GM18870 (cell line): Measurements from ENCODE around the gene PLEKHJ1.
"Not testable (repeated sequence)": the region's sequence is repeated elsewhere in the genome, so short reads cannot be mapped to it uniquely, and the experiment has no call there.

Source experiments
- ATAC-seq: cut with Tn5 transposase; IDR thresholded peaks from one replicate; pipeline ENCODE4 v1.9.1; 2021; ENCODE audit warnings: moderate library complexity; ENCODE audit not compliant: unreplicated experiment

Gene PLEKHJ1

GRCh38 chr19:2201473-2202148 lies 34.5 kb downstream of the PLEKHJ1 start:
- ATAC-seq = no peak

GRCh38 chr19:2200624-2201294 lies 35.4 kb downstream of the PLEKHJ1 start:
- ATAC-seq = not testable (repeated sequence)

DNA sequence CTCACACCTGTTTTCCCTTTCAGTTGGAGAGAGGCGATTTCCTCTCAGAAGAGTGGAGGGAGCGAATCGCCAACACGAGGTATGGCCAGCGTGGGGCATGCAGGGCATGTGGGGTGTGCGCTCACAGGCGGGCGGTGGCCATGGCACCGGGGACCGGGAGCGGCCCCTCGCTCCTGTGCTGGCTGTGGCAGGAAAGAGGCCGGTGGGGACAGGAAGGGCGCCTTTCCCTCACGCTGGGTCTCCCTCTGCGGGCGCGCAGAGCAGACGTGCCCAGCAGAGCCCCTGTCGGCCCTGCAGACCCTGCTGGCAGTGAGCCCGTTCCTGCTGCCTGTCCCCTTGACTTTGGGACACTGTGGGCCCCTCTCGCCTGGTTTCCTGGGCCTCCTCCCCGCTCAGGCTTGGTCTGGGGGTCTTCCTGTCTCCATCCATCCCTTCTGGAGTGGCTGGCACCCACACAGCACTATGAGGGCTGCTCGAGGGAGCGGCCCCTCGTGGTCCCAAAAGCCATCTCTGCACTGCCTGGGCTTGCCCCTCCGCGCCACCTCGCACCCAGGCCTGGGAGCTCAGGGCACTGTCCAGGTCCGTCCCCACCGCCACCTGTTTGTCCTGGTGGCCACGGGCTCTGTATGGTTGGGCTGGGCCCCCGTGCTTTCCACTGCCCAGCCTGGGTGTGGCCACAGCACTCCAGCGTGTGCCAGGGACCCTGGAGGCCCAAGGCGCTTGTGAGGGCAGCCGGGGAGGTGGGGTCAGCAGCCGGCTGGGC lies 36.1 kb downstream of the PLEKHJ1 start:
- ATAC-seq = no peak

DNA sequence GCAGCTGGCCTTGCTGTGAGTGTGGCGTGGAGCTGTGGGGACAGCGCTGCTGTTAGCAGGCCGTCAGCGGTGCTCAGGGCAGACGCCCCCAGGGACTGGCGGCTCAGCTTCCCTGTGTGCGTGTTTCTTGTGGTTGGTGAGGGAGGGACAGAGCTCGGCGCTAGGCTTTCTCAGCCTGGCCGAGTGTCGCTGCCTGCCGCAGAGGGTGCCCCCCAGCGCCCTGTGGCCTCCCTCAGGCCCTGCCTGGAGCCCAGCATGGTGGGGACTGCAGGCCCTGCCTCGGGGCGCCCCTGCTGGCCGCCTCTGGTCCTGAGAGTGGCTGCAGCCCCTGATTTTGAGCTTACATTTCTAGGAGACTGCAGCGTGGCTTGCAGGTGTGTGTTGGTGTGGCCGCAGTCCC lies 36.9 kb downstream of the PLEKHJ1 start:
- ATAC-seq = no peak

- ATAC-seq = no peak
These were observed 37.8 kb downstream of the PLEKHJ1 start for GRCh38 chr19:2198317-2198716.

DNA sequence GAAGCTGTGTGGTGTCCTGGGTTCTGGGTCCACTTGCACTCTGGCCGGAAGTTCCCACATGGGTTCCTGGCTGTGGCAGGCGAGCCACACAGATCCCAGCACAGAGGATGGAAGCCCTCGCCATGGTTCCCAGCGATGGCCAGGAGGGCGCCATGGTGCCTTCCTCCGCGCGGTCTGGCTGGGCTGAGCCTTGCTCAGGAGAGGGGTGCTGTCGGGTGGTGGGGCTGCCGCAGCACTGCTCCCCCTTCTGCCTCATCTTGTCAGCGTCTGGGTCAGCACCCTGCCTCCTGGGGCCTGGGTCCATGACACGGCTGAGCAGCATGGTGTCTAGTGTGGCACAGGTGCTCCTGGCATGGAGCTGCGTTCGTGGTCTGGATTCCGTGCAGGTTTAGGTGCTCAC lies 38.9 kb downstream of the PLEKHJ1 start:
- no peak for ATAC-seq

- ATAC-seq = no peak
These were observed 40.2 kb downstream of the PLEKHJ1 start for GRCh38 chr19:2195914-2196313.

GRCh38 chr19:2195361-2195760 lies 40.8 kb downstream of the PLEKHJ1 start:
- ATAC-seq = no peak

GRCh38 chr19:2194513-2195078 lies 41.5 kb downstream of the PLEKHJ1 start:
- ATAC-seq = no peak

GRCh38 chr19:2193807-2194206 lies 42.3 kb downstream of the PLEKHJ1 start:
- no peak for ATAC-seq

- no peak for ATAC-seq
These were observed 43.3 kb downstream of the PLEKHJ1 start for GRCh38 chr19:2192862-2193261.

DNA sequence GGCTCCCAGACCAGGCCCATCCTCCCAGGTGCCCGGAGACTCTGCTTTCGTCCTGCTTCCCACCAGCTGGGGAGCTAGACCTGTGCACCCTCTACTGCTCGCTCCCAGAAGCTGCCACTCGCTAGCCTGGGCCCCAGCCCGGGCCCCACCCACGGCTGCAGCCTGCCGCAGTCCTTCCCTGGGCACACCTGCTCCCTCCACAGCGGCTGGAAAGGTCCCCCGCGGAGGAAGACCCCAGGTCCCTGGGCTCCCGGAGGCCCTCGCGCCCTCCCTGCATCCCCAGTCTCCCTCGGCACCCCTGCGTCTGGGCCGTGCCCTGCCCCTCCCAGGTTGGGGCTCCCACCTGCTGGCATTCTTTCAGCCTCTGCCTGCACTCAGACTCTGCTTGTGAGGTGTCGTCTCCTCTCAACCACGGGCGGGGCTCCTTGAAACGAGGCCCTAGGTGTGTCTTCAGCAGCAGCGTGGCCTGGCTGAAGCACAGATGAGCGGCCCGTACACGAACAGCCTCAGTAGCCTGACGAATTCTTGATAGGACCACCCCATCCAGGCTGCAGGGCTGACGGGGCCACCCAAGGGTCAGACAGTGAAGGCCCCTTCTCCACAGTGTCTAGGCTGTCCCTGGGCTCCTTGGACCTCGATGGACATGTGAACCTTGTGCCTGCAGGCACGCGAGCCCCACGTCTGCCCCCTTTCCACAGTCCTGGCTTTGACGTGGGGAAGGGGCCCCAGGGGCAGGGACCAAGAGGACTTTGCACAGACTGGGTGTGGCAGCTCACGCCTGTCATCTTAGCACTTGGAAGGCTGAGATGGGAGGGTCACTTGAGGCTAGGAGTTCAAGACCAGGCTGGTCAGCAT lies 44.4 kb downstream of the PLEKHJ1 start:
- ATAC-seq = no peak

GRCh38 chr19:2190848-2191455 lies 45.2 kb downstream of the PLEKHJ1 start:
- no peak for ATAC-seq

- no peak for ATAC-seq
These were observed 46.2 kb downstream of the PLEKHJ1 start for GRCh38 chr19:2189880-2190279.

DNA sequence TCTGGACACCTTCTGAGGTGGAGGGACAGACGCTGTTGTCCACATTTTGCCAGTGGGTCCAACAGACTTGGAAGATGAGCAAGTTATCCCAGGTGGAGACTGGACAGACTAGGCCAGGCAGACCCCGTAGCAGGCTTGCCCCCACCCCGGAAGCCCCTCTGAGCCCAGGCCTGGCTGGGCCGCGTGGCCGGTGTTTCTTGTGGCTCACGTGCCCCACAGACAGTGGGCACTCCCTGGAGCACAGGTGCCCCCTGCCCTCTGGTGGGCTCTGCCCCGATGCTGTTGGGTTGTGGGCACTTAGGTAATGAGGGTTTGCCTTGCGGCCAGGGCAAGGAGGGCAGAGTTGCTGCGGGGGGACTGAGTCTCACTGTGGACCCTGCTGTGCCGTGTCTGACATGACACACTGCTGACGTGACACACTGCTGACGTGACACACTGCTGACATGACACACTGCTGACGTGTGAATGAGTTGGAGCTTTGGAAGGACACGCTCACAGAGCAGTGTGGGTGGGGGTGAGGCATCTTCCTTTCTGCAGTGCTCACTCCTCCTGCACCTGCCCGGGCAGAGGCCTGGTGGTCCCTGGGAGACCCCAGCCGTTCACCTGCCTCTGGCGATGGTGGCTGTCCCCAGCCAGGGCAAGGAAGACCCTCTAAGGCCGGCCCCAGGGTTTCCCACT lies 47.3 kb downstream of the PLEKHJ1 start:
- no peak for ATAC-seq

DNA sequence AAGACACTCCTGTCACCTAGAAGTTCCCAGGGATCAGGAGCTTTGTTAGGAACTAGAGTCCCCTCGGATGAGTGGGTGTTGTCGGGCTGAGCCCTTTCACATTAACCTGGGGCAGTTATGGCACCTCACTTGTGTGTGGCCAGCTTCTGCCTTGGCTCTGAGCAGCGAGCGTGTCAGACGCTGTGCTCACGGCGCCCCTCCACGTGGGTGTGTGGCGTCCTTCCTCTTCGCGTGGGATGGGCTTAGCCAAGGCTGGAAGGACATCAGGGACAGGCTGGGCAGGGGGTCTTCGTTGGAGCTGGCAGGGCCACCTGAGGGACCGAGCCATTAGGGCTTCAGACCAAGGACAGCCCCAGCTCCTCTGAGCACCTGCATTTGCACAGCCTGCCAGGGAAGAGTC lies 49.0 kb downstream of the PLEKHJ1 start:
- ATAC-seq = no peak

GRCh38 chr19:2186071-2186846 lies 49.9 kb downstream of the PLEKHJ1 start:
- no peak for ATAC-seq

- no peak for ATAC-seq
These were observed 50.4 kb downstream of the PLEKHJ1 start for GRCh38 chr19:2185734-2186070.

DNA sequence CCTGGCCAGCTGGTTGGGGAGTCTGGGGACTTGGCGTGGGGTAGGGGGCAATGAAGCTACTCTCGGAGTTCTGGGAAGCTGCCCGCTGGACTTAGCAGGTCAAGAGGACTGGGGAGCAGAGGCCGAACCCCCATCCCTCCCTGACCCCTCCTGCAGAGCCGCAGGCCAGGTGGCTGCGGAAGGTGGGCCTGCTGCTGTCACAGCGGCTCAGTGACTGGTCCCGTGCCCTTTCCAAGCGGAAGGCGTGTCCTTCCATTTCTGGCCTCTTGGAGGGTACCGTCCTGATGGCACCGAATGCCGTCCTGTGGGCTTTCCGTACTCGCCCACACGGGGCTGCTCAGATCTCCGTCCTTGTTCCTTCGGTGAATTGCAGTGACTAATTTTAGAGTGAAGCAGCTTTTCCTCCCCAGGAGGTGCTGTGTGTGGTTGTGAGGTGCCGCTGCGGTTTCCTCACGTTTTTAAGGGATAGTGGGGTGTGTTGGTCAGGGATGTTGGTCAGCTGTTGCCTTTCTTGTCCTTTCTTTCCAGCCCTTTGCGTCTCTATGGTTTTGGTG lies 51.6 kb downstream of the PLEKHJ1 start:
- no peak for ATAC-seq
